CD1c-positive myeloid dendritic cell (primary cell): ENCODE results near the gene MCRIP1.
A peak's percentile ranks its signal among the peaks of the same experiment; 100 is the strongest.
"Not testable (repeated sequence)": the region's sequence is repeated elsewhere in the genome, so short reads cannot be mapped to it uniquely, and the experiment has no call there.

Experiments used
- DNase-seq: peaks from one replicate; pipeline ENCODE4 v3.0.0-alpha.2; 2016; ENCODE audit errors: extremely low spot score

The MCRIP1 gene

DNA sequence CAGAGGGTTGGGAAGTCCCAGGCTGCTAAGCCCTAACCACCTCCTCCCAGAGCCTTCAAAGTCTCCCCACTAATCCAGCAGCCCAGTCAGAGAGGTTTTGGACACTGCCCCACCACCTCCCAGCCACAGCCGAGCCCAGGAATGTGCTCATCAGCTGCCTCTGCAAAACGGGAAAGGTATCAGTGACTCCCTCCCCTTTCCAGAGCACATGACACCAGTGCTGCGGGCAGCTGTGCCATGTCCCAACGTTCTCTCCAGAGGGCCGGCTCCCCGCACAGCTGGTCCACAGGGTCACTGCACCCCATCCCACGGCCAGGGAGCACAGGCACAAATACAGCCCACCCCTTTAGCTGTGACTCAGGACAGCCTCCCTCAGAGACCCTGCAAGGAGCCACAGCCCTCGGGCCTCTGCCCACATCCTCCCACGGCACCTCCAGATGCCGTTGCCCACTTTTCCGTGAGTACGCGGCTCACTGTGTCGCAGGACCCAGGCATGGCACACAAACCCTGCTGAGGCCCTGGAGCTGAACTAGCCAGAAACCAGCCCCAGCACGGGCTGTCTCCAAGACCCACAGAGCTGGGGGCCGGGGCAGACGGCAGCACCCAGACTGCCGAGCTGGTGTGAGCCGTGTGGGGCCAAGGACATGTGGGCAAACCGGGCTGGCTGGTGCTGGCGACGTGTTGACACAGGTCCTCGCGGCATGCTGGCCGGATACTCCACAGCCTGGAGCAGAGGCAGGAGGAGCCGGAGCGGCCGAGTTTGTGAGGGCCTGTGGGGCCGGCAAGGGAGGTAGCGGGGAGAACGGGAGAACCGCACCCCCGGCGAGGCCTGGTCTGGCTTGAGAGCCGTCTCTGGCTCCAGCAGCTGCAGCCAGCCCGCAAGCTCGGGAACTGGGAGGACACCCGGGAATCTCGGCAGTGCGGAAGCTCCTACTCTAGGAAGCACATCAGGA lies 8.0 kb upstream of the MCRIP1 start:
- DNase-seq, result no peak

GRCh38 chr17:81840059-81840458 lies 7.0 kb upstream of the MCRIP1 start:
- DNase-seq, result not testable (repeated sequence)

GRCh38 chr17:81839301-81839700 lies 6.2 kb upstream of the MCRIP1 start:
- DNase-seq, result no peak

GRCh38 chr17:81838753-81839255 lies 5.7 kb upstream of the MCRIP1 start:
- DNase-seq, result no peak

- DNase-seq, result peak; percentile 67
Observed at GRCh38 chr17:81837641-81838040, 4.5 kb upstream of the MCRIP1 start.

GRCh38 chr17:81834831-81835267 lies 1.8 kb upstream of the MCRIP1 start, which contains the start of gene PPP1R27:
Gene PPP1R27 (minus strand): TSS chr17:81835050. CDS start chr17:81834953, 97 bp downstream.
- no peak for DNase-seq

- no peak for DNase-seq
Observed at GRCh38 chr17:81833921-81834830, 1.1 kb upstream of the MCRIP1 start.

DNA sequence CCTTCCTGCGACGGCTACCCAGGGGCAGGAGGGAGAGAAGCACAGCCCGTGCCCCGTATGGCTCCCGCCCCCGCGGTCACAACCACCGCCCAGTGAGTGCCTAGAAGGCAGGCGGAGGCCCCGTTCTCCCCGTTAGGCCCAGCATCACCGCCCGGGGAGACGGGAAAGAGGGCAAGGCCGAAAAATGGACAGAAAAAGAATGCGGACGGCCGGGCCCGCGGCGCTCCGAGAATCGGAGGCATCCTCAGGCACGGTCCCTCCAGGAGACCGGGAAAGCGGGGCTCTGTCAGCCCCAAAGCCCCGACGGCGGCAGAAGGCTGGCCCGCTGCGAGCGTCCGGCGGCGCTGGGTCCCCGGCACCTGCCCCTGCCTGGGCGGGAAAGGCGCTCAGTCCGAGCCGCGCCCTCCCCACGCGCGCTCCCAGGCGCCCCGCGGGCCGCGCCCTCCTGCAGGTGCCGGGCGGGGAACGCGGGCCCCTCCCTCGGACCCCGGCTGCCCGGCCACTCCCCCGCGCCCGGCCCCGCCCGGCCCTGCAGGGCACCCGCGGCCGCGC lies 407 bp downstream of the MCRIP1 start:
- DNase-seq, result peak; percentile 49

DNA sequence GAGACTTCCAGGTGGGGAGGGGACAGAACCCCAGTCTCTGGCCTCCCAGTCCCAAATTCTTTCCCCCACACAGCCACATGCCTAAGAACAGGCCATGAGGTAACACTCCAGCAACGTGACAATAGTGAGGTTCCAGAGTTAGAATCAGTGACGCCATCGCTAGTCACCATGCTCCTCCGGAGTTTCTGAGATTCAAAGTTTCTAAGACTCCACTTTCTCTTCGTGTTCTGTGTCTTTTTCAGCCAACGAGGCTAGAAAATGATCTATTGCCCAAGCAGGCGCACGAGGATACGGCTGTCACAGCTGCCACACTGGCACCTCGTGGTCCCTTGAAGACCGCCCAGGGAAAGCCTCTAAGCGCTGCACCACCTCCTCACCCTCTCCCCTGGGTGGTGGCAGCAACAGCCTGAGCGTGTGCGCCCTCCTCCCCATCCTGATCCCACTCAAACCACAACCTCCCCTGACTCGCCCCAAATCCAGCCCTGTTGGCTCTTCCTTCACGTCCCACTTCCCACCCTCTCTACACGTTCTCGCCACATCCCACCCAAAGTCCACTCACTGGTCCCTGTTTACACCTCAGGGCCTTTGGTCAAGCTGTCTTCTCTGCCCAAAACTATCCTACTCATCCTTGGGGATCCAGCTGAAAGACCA lies 1.0 kb downstream of the MCRIP1 start:
- peak; percentile 85 for DNase-seq

DNA sequence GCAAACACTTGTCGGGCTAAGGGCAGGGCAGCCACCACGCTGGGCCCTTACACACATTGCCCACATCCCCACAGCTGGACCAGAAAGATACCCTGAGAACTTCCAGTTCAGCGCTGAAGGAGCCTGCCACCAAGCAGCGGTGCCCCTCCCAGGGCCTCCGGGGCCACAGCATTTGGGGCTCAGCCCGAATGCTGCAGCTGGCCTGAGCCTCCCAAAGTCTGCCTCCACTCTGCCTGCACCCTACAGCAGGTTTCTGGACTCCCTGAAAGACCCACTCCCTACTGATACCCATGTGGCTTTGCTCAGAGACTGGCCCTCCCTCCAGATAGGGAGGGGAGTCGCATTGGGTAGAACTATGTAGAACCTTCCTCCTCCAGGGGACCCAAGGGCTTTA lies 1.5 kb downstream of the MCRIP1 start:
- DNase-seq, result no peak

DNA sequence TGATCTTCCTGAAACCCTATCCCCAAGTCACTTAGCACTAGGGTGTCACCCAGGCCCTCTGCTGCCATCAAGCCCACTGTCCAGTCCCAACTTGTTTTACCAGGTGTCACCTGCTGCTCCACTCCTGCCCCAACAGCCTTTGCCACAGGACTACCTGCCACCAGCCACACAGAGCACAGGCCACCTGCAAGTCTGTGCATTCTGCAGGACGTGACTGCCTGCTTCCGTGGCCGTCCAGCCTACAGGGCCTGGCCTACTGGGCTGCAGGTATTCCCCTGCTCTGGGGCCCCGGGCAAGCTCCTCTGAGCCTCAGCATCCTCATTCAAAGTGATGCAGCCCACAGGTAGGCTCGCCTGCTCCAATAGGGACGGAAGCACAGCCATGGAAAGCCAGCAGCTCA lies 3.2 kb downstream of the MCRIP1 start:
- no peak for DNase-seq

GRCh38 chr17:81828656-81829055 lies 4.4 kb downstream of the MCRIP1 start:
- DNase-seq, result no peak

GRCh38 chr17:81825841-81826466 lies 7.1 kb downstream of the MCRIP1 start:
- DNase-seq, result no peak

DNA sequence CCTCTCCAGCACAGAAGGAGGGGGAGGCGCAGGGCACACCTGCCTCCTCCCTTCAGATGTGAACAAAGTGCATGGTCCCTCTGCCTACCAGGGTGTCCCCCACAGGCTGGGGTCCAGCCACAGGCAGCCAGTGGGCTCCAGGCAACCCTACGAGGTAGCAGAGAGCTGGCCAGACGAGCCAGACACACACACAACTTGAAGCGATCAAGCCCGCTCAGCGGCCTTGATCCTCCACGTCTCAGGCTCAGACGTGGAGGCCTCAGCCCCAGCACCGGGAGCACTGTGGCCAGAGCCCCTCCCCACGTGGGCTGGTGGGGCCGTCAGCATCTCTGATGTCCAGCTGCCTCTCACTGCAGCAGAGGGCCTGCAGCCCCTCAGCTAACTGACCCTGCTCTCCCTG lies 8.5 kb downstream of the MCRIP1 start:
- no peak for DNase-seq

DNA sequence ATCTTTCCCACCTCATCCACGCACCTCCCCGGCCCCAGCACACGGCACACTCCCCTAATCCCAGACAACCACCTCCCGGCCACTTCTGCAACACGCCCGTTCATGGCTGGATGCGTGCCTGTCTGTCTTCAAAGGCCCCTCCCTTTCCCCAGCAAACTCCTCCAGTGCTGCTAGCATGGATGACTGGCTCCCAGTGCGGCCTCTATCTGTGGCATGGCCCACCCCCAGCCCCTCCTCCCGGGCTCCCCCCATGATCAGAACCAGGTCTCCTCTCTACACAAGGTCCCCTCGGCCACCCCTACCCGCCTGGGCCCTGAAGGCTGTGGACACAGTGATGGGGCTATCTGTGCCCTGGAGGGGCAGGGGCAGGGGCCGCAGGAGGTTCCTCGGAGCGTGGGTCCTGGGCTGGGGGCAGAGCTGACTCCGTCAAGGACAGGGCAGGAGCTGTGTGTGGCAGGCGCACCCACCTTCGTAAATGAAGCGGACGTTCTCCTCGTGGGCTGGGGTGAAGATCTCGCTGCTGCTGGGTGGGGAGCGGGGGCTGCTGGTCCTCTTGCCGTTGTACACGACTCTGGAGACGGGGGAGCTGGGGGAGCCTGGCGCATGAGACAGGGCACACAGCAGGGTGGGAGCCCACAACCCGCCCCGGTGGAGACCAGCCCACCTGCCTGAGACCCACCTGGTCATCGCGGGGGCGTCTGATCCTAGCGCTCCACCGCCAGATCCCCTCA lies 9.1 kb downstream of the MCRIP1 start:
- no peak for DNase-seq

- DNase-seq, result no peak
Observed at GRCh38 chr17:81822996-81823819, 9.9 kb downstream of the MCRIP1 start.

GRCh38 chr17:81822312-81822637 lies 10.8 kb downstream of the MCRIP1 start:
- no peak for DNase-seq

DNA sequence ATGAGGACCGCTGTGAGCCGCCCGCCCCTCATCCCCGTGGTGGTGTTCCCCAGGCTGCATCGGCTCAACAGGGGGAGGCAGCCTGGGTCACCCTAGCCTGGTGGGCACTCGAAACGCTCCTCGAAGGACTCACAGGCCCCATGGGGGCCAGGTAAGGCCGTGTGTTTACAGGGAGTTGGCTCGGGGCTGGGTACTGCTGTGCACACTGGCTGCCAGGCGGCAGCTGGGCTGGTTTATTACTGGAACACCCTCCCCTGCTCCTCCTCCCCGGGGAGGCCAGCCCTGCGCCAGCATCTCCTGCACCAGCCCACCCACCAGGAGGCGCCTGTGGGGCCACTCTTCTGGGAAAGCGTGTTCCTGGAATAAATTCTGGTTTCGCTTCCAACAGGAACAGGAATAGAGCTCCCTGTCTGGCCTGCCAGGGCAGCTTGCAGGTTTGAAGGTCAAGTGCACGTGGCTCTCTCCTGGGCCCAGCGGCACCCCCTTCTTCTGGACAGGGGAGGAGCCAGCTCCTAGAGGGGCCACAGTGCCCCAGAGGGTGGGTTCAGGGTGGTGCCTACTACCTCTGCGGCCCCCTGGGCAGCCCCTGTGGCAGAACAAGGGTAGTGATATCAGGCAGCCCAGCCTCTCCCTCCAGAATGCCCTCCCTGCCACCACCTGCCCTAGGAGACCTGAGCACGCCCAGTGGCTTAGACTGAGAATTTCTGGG lies 11.3 kb downstream of the MCRIP1 start:
- peak; percentile 89 for DNase-seq

DNA sequence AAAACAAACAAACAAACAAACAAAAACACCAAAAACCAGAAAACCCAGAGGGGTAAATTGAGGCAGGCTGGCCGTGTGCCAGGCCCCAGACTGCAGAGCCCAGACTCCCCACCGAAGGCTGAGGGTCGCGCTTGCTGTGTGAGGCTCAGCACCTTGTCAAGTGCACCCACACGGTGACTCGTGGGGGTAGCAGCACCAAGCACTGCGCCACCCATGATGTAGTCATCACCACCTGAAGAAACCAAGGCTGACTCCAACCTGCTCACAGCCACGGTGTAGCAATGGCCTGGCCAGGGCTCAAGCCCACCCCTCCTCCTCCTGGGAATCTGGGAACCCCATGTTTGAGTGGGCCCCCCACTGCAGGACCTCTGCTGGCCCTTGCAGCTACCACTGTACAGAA lies 11.9 kb downstream of the MCRIP1 start:
- DNase-seq, result no peak
